Neural progenitor cell (in vitro differentiated cells): ENCODE data around the gene ZNF468.
"Not testable (repeated sequence)": the region's sequence is repeated elsewhere in the genome, so short reads cannot be mapped to it uniquely, and the experiment has no call there.

Experiments
- EZH2phosphoT487 ChIP-seq: fragments of 200-600 bp; sonication (generic); IDR thresholded peaks from 2 replicates; pipeline ENCODE4 v1.6.1; 2017; ENCODE audit warnings: antibody characterized with exemption
- TF ChIP-seq, protein P1 (sequence below): fragments of 200-600 bp; sonication (generic); IDR thresholded peaks from 2 replicates; pipeline ENCODE4 v1.5.1; 2017; ENCODE audit warnings: antibody characterized with exemption, mild to moderate bottlenecking

DNA sequence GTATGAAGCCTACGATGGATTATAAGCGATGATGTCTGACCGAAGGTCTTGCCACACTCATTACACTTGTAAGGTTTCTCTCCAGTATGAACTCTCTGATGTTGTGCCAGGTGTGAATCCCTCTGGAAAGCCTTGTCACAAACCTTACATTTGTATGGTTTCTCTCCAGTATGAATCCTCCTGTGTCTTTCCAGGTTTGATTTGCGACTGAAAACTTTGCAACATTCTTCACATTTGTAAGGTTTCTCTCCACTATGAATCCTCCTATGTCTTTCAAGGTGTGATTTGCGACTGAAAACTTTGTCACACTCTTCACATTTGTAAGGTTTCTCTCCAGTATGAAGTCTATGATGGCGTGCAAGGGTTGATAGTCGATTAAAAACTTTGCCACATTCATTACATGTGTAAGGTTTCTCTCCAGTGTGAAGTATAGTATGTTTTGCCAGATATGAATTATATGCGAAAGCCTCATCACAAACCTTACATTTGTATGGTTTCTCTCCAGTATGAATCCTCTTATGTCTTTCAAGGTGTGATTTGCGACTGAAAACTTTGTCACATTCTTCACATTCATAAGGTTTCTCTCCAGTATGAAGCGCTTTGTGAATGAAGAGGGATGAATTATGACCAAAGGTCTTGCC, 16.5 kb downstream of the ZNF468 start:
- TF ChIP-seq, protein P1, sequence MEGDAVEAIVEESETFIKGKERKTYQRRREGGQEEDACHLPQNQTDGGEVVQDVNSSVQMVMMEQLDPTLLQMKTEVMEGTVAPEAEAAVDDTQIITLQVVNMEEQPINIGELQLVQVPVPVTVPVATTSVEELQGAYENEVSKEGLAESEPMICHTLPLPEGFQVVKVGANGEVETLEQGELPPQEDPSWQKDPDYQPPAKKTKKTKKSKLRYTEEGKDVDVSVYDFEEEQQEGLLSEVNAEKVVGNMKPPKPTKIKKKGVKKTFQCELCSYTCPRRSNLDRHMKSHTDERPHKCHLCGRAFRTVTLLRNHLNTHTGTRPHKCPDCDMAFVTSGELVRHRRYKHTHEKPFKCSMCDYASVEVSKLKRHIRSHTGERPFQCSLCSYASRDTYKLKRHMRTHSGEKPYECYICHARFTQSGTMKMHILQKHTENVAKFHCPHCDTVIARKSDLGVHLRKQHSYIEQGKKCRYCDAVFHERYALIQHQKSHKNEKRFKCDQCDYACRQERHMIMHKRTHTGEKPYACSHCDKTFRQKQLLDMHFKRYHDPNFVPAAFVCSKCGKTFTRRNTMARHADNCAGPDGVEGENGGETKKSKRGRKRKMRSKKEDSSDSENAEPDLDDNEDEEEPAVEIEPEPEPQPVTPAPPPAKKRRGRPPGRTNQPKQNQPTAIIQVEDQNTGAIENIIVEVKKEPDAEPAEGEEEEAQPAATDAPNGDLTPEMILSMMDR: not testable (repeated sequence)
- not testable (repeated sequence) for TF ChIP-seq EZH2phosphoT487
